DMS53 treated with DMSO at 0.1 percent for 48 hours (cell line): ENCODE measurements around the gene RNF19B.
A peak's percentile ranks its signal among the peaks of the same experiment; 100 is the strongest.

ENCODE experiments used
- DNase-seq: peaks from one replicate; lab custom pipeline; 2025; ENCODE audit not compliant: unreplicated experiment; lab: John Stamatoyannopoulos, UW

Gene RNF19B

DNA sequence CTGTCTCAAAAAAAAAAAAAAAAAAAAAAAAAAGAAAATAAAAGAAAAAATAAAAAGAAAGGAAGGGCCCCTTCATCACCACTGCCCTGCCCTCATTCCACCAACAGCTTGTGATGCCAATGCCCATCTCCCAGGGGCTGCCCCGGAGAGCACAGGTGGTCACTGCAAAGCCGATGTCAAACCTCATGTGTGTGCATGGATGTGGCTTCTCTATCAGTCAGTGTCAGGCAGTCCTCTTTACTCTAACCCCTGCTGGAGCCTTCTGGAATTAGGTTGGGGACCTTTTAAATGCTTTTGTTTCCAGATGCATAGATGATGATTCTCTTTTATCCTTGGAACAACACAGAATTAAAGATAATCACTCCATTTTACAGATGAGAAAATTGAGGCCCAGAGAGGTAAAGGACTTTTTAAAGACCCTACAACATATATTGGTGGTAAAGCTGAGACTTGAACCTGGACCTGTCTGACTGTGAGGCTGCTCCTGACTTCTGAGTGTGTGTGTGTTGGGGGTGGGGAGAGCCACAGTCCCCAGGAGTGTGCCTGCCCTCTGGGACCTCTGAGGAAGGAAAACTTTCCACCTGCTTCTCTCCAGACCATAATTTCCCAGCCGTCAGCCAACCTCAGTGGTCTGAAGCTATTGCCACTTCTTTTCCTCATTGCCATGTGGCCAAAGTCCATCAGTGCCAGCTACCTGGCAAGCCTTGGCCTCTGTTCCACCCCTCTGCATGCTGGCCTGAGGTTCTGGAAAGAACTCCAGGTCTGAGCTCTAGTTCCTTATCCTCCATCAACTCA, 60.4 kb downstream of the RNF19B start:
- DNase-seq = no peak

- DNase-seq = no peak
Observed at GRCh38 chr1:32902535-32902920, 62.1 kb downstream of the RNF19B start.

GRCh38 chr1:32901823-32902534, 62.6 kb downstream of the RNF19B start:
- DNase-seq = no peak

DNA sequence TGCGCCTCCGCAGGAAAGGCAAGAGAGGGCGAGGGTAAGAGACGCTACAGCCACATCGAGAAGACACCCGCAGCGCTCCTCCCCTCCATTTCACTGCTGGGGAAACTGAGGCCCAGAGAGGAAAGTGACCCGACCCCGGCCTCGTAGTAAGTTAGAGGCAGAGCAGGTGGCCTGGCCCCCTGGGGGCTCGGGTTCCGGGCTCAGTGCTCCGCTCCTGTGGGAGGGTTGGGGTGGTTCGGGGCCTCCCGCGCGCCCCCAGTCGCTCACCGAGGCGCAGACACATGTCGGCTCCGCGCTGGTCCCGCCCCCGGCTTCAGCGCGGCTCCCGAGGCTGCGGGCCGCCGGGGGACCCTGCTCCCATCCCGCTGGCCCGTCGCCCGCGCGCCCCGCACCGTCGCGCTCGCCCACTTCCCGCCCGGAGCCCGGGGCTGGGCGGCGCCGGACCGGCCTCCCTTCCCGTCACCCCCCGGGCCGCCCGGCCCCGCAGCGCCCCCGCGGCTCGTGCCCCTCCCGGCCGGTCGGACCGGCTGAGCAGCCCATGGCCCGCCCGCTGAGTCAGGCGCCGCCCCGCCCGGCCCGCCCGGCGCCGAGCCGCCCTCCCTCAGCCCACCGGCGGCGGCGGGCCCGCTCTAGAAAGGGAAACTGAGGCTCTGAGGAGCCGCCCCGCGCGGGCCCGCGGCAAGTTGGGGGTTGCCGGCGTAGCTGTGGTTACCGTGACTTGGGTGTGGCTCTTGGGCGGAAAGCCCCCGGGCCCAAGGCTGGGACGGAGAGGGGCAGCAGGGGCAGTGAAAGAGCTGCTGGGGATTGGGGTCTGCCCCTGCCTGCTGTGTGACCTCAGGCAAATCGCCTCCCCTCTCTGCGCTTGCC, 63.4 kb downstream of the RNF19B start, which contains the start of gene TMEM54:
Gene TMEM54, minus strand, starts transcription at position 434 of the 867 bp plus-strand sequence. Its CDS starts 151 bp downstream, at position 283.
- peak; percentile 31 for DNase-seq

- no peak for DNase-seq
Observed at GRCh38 chr1:32900371-32900955, 64.1 kb downstream of the RNF19B start.

DNA sequence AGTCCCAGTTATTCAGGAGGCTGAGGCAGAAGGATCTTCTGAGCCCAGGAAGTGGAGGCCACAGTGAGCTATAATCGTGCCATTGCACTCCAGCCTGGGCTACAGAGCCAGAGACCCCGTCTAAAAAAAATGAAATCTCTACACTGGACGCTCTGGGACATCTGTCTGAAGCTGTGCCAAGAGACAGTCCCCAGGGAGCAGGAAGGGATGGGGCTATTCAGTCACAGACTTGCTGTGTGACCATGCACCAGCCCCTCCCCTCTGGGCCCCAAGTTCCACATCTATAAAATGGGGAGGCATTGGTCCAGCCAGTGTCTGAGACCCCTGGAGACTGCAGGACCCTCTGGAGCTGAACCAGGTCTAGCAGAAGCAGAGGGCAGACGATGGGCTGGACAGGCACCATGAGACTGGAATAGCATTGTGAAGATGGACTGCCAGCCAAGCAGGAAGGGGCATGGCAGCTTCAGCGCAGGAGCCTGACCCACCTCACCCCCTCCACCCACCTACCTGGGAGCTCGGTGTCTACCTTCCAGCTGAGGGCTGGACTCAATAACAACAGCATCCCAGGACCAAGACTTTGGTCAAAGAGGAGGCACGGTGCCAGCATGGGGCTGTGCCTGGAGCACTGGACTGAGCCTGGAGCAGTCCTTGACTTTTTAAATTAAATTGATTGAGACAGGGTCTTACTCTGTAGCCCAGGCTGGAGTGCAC, 64.9 kb downstream of the RNF19B start:
- DNase-seq = no peak

DNA sequence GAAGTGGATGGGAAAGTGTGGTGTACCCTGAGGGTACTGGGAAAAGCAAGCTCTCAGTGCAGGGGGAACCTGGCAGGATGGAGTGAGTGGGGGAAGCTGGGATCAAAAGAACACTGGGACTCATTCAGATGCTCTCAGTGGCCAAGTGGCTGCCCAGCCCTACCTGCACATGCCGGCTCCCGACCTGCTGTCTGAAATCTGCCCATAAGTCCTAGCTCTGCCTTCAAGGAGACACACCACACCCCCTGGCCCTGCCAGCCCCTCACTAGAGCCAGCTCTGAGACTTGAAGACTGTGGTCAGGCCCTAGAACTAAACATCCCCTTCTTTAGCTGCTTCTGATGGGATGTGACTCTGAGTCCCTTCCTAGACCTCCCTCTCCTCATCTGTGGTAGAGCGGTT, 65.7 kb downstream of the RNF19B start:
- no peak for DNase-seq

GRCh38 chr1:32898056-32898455, 66.6 kb downstream of the RNF19B start:
- no peak for DNase-seq

DNA sequence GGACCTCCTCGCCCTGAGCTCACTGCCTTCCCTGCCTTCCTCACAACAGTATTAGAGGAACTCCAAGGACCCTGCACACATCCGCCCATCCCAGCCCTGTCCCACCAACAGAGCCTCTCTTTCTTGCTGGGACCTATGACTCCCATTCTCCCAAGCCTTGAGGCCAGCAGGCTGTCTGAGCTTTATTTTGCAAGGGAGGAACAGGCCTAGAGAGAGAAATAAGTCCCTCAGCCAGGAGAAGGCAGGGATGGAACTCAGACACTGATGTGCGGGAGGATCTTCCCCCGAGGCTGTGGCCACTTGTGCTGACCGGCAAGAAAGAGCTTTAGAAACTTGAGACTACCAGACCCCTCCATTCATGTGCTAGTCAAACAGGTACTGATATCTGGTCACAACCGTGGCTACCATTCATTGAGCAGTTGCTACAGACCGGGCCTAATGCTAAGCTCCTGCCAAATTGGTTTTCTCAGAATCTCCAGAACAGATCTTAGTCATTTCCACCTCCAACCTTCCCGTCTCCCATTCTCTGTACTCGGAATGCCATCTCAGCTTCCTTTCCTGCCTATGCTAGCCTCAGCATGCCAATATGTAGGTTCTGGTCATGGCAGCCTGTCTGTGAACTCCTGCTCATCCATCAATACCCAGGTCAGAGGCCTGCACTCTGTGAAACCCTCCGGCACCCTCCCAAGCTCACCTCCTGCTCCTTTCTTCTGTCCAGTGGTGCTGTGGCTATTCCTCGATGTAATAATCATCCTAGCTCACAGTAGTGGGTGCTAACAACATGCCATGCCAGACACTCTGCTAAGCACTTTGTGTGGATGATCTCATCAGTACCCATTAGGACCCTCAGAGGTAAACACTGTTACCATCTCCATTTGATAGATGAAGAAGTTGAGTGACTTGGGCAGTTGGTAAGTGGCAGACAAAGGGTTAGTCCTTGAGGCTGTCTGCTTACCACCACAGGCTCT, 67.2 kb downstream of the RNF19B start:
- DNase-seq = no peak

- no peak for DNase-seq
Observed at GRCh38 chr1:32896451-32896850, 68.2 kb downstream of the RNF19B start.

GRCh38 chr1:32895325-32896215, 69.0 kb downstream of the RNF19B start:
- DNase-seq = no peak

GRCh38 chr1:32894681-32895080, 69.9 kb downstream of the RNF19B start:
- no peak for DNase-seq

- no peak for DNase-seq
Observed at GRCh38 chr1:32894019-32894600, 70.5 kb downstream of the RNF19B start.

GRCh38 chr1:32893198-32894018, 71.2 kb downstream of the RNF19B start:
- peak; percentile 49 for DNase-seq

DNA sequence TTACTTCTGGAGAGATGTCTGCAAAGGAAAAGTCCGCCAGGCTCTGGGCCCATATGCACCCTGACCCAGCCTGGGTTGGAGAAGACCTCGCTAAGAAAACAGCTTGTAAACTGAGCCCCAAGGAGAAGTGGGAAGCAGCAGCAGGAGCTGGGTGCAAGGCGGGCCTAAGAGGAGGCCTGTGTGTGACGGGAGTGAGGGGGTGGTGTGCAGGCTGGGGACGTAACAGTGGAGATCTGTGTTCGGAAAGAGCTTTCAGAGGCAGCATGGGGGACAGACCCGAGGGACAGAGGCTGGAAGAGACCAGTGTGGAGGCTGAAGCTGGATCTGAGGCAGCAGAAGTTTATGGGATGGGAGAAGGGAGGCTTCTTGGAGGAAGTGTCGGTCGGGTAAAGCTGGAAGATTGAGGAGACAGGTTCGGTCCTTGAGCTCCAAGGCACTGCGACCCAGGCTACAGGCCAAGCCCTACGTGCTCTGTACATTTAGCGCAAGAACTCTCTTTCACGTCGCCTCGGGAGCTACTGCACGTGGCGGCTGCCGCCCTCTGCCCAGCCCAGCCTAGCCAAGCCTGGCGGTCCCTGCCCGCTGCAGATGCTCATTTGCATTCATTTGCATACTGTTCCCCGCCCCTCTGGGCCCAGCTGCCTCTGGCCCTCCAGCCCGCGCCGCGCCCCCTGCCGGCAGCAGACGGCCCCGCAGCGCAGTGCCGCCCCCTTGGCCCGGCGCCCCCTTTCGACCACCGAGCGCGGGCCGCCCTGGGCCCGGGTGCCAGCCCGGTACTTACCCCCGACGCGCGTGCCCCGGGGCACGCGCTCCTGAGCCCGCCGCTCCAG, 72.0 kb downstream of the RNF19B start:
- peak; percentile 49 for DNase-seq

- DNase-seq = no peak
Observed at GRCh38 chr1:32891630-32892029, 73.0 kb downstream of the RNF19B start.
